AG04450 (cell line): ENCODE measurements around the gene RIPOR2. TPM values are rescaled to one million over a fixed set of nuclear protein-coding genes. Genes with fewer than 3 reads are reported as not detected.
A peak's percentile ranks its signal among the peaks of the same experiment; 100 is the strongest.
"Not testable (repeated sequence)": the region's sequence is repeated elsewhere in the genome, so short reads cannot be mapped to it uniquely, and the experiment has no call there.

ENCODE experiments used
- CTCF ChIA-PET: fragments of 300-600, 350-600 bp; formaldehyde crosslinking; extraction: SDS; loops from one replicate; lab custom pipeline; 2022; ENCODE audit warnings: antibody characterized with exemption, inconsistent platforms; lab: Charles Lee
- POLR2A ChIA-PET: fragments of 350-600 bp; formaldehyde crosslinking; extraction: SDS; loops from one replicate; lab custom pipeline; 2021; ENCODE audit warnings: antibody characterized with exemption, inconsistent platforms; lab: Yijun Ruan, JAX
- DNase-seq: peaks from one replicate; pipeline ENCODE4 v3.0.0-alpha.2; 2011; ENCODE audit warnings: low read depth, low spot score
- H3K27ac ChIP-seq: one replicate; pipeline ENCODE4 v1.5.1; 2012; ENCODE audit warnings: low read depth, low read length, control low read depth
- H3K27me3 ChIP-seq: one replicate; pipeline ENCODE4 v1.6.0; 2012; ENCODE audit warnings: low read length; ENCODE audit not compliant: control insufficient read depth, insufficient read depth
- H3K4me3 ChIP-seq: 2 replicates; pipeline ENCODE4 v1.5.1; 2011; ENCODE audit warnings: mild to moderate bottlenecking, low read depth, low read length, control low read depth
- H3K9me3 ChIP-seq: 2 replicates; pipeline ENCODE4 v1.5.1; 2012; ENCODE audit warnings: low read length; ENCODE audit not compliant: control insufficient read depth, insufficient read depth
- polyA plus RNA-seq: library from polyadenylated mRNA; depleted of rRNA; stranded (reverse); fragments of >200 nt; gene quantifications from 2 replicates; pipeline ENCODE4 v1.2.3, GENCODE V29; 2011
- TF ChIP-seq, protein P1 (sequence below): IDR thresholded peaks from 2 replicates; pipeline ENCODE4 v1.5.1; 2011; ENCODE audit warnings: low read depth, low read length, control low read depth, inconsistent platforms

RIPOR2 gene
- polyA plus RNA-seq, 1 experiment = 7.3 TPM

DNA sequence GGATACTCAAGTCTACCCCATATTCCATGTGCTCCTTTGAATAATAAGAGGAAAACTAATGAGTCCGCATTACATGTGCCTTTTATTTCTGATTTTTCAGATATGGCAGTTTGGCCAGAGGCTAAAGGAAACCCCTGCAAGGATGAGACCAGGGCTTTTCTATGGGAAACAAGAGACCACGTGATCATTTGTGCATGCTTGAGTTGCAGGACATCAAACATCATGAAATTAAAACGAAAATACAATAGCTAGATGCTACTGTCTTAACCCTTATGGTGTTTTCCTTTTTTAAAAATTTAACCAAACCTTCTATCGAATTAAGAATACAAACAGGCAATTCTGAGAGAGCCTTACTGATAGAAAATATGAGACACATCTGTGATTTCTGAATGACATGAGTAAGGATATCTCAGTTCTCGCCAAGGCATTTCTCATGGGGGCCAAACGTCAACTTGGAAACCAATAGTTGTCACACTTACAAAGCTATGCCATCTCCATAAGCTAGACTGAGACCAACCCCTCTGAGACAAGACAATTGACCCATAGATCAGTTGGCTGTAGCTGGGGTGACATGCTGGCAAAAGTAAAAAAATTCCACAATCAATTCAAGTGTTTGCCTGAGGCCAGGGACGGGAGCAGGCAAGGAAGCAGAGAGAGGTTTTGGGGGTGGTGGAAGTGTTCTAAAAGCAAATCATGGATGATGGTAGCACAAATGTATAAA, 52.8 kb downstream of the RIPOR2 start:
- CTCF ChIA-PET = interaction anchor here (0.6 to 3.7 kb wide), 10 partner anchors 10 to 188 kb away, joined by 3 to 14 read pairs (median 4); no protein-coding TSS in a partner anchor

DNA sequence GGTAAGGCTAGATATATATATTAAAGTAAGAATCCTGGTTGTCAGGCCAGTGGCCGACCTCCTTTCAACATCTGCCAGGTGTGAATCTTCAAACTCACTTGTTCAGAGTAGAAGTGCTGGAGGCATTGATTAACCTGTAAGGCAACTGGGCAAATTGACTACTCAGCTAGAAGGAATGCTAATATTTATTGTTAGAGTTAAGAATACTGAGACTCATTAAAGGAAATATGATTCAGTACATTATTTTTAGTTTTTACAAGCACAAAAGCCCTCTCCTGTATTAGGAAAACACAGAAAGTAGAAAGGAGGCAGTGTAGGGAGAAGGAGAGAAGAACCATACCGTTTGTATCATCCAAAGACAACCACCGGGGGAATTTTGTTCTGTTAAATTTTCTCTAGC, 53.5 kb downstream of the RIPOR2 start:
- no peaks in the 10 kb centered on the region for H3K27me3 ChIP-seq
- H3K4me3 ChIP-seq = no peak overlapping the region
- no peak overlapping the region for H3K27ac ChIP-seq
- TF ChIP-seq, protein P1, sequence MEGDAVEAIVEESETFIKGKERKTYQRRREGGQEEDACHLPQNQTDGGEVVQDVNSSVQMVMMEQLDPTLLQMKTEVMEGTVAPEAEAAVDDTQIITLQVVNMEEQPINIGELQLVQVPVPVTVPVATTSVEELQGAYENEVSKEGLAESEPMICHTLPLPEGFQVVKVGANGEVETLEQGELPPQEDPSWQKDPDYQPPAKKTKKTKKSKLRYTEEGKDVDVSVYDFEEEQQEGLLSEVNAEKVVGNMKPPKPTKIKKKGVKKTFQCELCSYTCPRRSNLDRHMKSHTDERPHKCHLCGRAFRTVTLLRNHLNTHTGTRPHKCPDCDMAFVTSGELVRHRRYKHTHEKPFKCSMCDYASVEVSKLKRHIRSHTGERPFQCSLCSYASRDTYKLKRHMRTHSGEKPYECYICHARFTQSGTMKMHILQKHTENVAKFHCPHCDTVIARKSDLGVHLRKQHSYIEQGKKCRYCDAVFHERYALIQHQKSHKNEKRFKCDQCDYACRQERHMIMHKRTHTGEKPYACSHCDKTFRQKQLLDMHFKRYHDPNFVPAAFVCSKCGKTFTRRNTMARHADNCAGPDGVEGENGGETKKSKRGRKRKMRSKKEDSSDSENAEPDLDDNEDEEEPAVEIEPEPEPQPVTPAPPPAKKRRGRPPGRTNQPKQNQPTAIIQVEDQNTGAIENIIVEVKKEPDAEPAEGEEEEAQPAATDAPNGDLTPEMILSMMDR = peak; percentile 38; the same call in 1 of the 2 replicates
- DNase-seq = peak; percentile 26
- ChIA-PET POLR2A (no interaction called here), CTCF (interaction anchor here (0.8 to 3.7 kb wide), 9 partner anchors 11 to 189 kb away, joined by 3 to 14 read pairs (median 4); no protein-coding TSS in a partner anchor)
- H3K9me3 ChIP-seq = peaks cover 7% of the 10 kb centered on the region

More for the DNA sequence above, 52.8 kb downstream of the RIPOR2 start:
- DNase-seq = no peak
- TF ChIP-seq, protein P1 = no peak
- POLR2A ChIA-PET = interaction anchor here (1.0 kb wide), 1 partner anchor 28 kb away, joined by 7 read pairs; no protein-coding TSS in a partner anchor
- Histone ChIP-seq H3K4me3 (no peak overlapping the region), H3K9me3 (peaks cover 2% of the 10 kb centered on the region; the same call in 1 of the 2 replicates), H3K27me3 (no peaks in the 10 kb centered on the region), H3K27ac (peak overlapping the region; percentile 47)

DNA sequence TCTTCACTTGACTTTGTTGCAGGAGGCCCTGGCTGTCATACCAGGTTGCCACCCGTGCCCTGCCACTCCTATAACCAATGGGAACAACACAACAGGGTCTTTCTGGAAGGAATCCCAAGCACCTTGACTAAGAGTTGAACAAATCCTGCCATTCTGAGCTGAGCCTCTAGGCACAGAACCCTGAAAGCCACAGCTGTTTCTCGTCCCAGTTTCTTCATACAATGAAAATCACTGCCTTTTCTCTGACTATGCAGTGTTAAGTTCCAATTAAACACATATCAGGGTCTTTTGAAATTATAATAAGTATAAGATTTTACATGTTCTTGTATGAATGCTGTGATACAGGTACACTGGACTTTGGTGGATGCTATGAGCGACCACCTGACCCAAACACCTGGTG, 54.4 kb downstream of the RIPOR2 start:
- peaks cover 14% of the 10 kb centered on the region for H3K9me3 ChIP-seq
- H3K27ac ChIP-seq = no peak overlapping the region
- POLR2A ChIA-PET = interaction anchor here (1.7 kb wide), 1 partner anchor 30 kb away, joined by 5 read pairs; no protein-coding TSS in a partner anchor
- TF ChIP-seq, protein P1 = no peak
- no peak overlapping the region for H3K4me3 ChIP-seq
- DNase-seq = no peak
- no peaks in the 10 kb centered on the region for H3K27me3 ChIP-seq
- CTCF ChIA-PET = interaction anchor here (0.8 to 3.7 kb wide), 5 partner anchors 10 to 189 kb away, joined by 3 to 14 read pairs (median 3); no protein-coding TSS in a partner anchor

DNA sequence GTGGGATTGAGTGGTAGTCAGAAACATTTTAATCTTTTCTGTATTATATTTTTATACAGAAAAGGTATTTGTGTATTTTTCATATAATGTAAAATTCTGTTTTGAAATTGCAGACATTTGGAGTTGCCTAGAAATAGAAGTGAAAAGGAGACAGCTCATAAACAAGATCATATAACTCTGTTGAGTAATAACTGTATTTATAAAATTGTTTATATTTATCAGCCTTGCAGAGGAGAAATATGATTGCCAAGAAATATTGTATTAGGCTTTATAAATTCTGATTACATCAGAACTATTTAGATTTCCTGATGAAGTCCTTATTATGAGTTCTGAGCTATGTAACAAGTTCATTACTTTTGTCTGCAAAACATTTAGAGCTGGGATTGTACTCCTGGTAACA, 55.3 kb downstream of the RIPOR2 start:
- H3K27ac ChIP-seq = no peak overlapping the region
- TF ChIP-seq, protein P1 = no peak
- POLR2A ChIA-PET = interaction anchor here (1.7 kb wide), 1 partner anchor 30 kb away, joined by 5 read pairs; no protein-coding TSS in a partner anchor
- H3K4me3 ChIP-seq = no peak overlapping the region
- peaks cover 14% of the 10 kb centered on the region for H3K9me3 ChIP-seq
- DNase-seq = no peak
- H3K27me3 ChIP-seq = no peaks in the 10 kb centered on the region
- CTCF ChIA-PET = interaction anchor here (0.6 to 3.7 kb wide), 4 partner anchors 25 to 190 kb away, joined by 3 to 14 read pairs (median 4); no protein-coding TSS in a partner anchor

DNA sequence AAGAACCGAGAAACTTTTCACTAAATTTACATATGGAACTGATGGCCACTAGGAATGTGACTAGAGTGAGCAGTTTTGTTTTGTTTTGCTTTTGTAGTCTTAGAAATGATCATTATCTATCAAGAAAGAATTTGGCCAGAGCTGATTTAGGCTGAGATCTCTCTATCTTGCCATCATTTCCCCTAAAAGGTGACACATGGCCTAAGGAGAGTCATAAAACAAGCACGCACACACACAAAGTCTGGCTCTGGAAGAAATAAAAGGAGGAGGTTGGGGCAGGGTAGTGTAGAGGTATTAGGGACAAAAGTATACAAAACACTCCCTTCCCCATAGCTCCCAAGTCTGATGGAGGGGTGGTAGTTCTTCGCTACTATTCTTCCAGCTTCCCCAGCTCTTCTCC, 56.4 kb downstream of the RIPOR2 start:
- Histone ChIP-seq H3K27ac (no peak overlapping the region), H3K9me3 (peaks cover 14% of the 10 kb centered on the region), H3K27me3 (no peaks in the 10 kb centered on the region), H3K4me3 (no peak overlapping the region)
- TF ChIP-seq, protein P1 = no peak
- ChIA-PET POLR2A (no interaction called here), CTCF (interaction anchor here (0.6 to 3.7 kb wide), 2 partner anchors 24 to 147 kb away, joined by 3 to 14 read pairs; no protein-coding TSS in a partner anchor)
- no peak for DNase-seq

DNA sequence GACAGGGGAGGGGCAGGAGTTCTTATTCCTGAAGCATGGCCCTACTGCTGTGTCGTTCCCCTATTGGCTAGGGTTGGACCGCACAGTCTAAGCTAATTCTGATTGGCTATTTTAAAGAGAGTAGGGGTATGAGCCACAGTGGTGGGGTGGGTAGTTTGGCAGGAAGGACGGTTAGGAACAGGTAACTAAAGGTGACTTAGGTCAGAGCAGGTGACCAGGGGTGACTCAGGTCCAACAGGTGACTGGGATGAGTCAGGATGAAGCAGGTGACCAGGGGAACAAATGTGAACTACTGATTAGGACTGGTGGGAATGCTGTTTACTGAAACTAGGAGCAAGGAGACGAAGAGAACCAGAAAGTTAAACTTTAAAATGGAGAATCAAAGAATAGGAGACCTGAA, 58.0 kb downstream of the RIPOR2 start:
- H3K9me3 ChIP-seq = peaks cover 14% of the 10 kb centered on the region
- CTCF ChIA-PET, H3K27me3 ChIP-seq, DNase-seq, H3K27ac ChIP-seq, POLR2A ChIA-PET, H3K4me3 ChIP-seq: not testable (repeated sequence)
